NK-92 treated with Interleukin-12 subunit alpha and Interleukin-12 subunit beta, amount 100 ng/mL, for 24 hours (cell line): ENCODE measurements around the gene SRPK3.
"Not testable (repeated sequence)": the region's sequence is repeated elsewhere in the genome, so short reads cannot be mapped to it uniquely, and the experiment has no call there.

Experiments
- DNase-seq: peaks from one replicate; lab custom pipeline; 2025; lab: John Stamatoyannopoulos, UW

Gene SRPK3

GRCh38 chrX:153745067-153745433, 35.8 kb upstream of the SRPK3 start:
- DNase-seq = not testable (repeated sequence)

GRCh38 chrX:153746359-153746758, 34.5 kb upstream of the SRPK3 start:
- no peak for DNase-seq

DNA sequence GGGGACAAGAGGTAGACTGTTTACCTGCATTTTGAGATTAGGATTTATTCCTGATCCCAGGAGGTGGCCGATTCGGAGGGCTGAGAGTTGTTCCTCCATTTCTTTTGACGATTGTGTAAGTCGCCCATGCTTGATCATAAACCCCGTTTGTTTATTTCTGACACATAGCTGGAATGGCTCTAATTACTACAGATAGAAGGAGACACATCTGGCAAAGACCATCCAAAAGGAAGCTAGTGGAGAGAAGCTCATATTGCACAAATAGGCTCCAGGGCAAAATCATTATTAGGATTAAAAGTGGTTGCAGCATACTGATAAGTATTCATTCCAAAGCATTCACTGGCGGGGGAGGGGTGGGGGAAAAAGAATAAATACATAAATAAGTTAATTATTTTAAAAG, 33.9 kb upstream of the SRPK3 start:
- DNase-seq = not testable (repeated sequence)

DNA sequence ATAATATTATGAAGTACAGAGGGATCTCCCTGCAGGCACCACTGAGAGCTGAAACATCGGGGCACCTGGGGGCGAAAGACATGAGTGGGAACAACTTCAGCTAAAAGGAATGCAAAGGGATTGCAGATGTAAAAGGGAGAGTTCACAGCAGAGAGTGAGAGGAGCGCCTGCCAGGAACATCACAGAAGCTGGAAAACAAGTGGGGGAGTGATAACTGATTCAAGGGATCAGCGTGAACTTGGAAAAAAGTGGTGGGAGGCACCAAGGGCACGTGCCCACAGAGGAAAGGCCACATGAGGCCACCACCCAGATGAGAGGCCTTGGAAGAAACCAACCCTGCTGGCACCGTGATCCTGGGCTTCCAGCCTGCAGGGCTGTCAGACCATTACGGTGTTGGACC, 31.8 kb upstream of the SRPK3 start:
- DNase-seq = not testable (repeated sequence)

GRCh38 chrX:153750127-153750774, 30.6 kb upstream of the SRPK3 start:
- no peak for DNase-seq

GRCh38 chrX:153755136-153755535, 25.7 kb upstream of the SRPK3 start:
- DNase-seq = no peak

GRCh38 chrX:153761863-153762262, 19.0 kb upstream of the SRPK3 start:
- DNase-seq = no peak

DNA sequence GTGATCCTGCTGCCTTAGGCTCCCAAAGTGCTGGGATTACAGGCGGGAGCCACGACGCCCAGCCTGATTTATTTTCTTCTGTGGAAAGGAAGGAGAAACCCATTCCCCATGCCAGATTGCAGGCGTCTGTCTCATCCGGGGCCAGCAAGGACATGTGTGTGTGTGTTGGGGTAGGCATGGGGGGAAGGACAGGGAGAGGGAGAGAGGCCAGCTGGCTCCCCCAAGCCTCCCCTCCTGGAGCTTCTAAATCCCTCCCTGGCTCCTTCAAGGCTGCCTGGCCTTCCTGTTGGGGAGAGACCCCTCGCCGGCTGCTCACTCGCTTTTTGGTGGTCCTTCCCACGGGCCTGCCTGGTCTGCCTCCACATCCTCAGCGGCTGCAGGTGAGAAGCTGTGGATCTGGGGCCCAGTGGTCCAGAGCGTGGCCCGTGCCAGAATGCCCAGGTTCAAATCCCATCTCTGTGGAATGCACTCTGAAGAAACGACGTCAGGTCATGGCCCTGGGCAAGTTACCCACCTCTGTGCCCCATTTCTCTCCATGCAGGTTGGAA, 18.1 kb upstream of the SRPK3 start:
- DNase-seq = no peak

DNA sequence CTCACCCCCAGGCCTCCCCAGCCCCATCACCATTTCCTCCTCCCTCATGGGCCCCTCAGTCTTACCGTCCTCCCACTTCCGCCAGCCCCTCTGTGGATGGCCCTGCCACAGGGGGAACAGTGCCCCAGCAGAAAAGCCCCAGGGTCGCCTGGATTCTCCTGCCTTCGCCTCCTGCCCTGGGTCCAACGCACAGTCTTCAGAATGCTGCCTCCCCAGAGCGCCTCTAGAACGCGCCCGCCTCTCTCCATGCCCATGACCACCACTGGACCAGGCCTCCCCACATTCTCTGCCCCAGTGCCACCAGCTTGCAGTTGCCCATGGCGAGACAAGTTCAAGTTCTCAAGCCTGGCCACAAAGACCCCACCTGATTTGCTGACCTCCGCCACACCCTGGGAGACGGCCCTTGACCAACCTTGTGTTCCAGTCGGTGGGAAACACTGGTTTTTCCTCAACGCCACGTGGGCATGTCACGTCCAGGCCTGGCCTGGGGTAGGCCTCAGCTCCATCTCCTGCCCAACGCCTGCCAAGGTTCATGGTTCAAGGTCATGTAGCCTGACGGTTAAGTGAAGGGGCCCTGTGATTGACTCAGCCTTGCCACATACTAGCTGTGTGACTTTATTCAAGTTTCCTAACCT, 17.4 kb upstream of the SRPK3 start:
- no peak for DNase-seq

GRCh38 chrX:153763989-153764755, 16.7 kb upstream of the SRPK3 start, which contains the start of gene PLXNB3:
Gene PLXNB3, plus strand, starts transcription at chrX:153764249. Its CDS starts 1,287 bp downstream, at chrX:153765536.
- DNase-seq = peak; percentile 48

- DNase-seq = no peak
Observed at GRCh38 chrX:153764786-153765137, 16.1 kb upstream of the SRPK3 start.

DNA sequence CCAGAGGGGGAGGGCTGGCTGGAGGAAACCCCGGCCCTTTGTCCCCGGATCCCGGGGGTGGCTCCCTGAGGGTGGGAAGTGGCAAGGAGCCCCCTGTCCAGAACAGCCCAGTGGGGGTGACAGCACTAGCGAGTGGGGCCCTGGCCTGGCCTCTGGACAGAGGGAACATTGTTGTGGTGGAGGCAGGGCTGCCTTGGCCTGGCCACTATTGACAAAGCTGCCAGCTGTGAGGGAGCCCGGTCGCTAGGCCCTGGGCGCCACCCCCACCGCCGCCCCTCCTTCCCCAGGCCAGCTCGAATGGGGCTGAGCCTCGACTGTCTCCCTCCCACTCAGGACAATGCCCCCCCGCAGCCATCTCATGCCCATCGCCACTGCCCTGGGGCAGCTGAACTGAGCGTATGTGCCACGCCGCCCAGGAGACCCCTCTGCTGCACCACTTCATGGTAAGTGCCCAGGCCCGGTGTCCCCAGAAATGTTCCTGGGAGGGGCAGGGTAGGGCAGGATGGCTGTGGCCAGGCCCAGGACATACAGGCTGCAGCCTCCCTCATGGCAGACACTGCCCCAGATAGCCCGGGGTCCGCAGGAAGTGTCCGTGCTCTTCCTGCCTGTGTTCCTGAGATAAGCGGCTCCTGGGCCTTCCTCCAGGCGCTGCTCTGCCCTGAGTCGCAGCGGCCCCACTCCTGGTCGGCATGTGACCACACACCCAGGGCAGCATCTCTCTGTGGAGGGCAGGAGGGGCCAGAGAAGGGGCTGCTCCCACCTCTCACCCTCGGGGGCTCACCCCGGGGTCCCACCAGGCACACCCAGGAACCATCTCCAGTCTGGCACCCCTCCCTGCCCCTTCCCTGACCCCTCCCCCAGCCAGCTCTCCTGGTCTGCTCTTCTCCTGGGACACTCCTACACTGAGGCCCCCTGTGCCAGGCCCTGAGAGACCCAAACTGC, 15.4 kb upstream of the SRPK3 start:
- DNase-seq = no peak

DNA sequence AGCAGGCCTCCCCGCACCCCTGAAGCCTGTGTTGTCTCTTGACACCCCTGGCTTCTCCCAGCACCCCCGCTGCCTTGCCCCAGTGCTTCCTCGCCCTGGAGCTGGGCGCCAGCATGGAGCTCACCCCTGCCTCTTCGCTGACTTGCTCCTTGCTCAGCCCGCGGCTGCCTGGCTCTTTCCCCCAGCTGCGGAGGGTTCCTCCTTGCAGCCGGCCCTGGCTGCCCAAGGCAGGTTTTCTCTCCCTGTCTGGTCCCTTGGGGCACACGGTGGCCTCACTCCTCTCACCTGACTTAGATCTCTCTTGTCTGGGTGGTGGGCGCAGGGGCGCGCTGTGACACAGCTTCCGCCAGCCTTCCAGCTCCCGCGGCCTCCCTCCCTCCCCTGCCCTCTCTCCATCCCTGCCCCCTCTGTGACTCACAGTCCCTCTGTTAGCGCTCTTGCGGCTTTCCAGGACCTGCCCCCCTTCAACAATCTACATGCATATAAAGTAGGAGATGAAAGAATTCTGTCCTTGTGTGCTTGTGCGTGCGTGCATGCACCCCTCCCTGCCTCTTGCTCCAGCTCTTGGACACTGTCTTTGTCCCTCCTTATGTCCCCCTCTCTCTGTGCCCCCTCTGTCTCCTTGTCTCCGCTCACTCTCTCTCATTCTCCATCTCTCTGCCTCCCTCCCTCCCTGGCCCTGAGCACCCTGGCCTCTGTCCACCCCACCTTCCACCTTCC, 14.6 kb upstream of the SRPK3 start:
- no peak for DNase-seq

DNA sequence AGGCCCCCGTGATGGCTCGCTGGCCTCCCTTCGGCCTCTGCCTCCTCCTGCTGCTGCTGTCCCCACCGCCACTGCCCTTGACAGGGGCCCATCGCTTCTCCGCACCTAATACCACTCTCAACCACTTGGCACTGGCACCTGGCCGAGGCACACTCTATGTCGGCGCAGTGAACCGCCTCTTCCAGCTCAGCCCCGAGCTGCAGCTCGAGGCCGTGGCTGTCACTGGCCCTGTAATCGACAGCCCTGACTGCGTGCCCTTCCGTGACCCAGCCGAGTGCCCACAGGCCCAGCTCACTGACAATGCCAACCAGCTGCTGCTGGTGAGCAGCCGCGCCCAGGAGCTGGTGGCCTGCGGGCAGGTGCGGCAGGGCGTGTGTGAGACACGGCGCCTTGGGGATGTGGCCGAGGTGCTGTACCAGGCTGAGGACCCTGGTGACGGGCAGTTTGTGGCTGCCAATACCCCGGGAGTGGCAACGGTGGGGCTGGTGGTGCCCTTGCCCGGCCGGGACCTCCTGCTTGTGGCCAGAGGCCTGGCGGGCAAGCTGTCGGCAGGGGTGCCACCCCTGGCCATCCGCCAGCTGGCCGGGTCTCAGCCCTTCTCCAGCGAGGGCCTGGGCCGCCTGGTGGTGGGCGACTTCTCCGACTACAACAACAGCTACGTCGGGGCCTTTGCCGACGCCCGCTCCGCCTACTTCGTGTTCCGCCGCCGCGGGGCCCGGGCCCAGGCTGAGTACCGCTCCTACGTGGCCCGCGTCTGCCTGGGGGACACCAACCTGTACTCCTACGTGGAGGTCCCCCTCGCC, 13.8 kb upstream of the SRPK3 start:
- no peak for DNase-seq

DNA sequence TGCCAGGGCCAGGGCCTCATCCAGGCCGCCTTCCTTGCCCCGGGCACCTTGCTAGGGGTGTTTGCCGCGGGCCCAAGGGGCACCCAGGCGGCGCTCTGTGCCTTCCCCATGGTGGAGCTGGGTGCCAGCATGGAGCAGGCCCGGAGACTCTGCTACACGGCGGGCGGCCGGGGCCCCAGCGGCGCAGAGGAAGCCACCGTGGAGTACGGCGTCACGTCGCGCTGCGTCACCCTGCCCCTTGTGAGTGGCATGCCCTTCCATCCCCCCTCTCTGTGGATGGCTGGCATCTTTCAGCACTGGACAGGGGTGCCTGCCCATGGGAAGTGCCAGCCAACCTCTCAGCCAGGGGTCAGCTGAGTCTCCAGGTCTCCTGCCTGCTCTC, 13.2 kb upstream of the SRPK3 start:
- DNase-seq = no peak

GRCh38 chrX:153768311-153769157, 12.3 kb upstream of the SRPK3 start:
- DNase-seq = no peak

- no peak for DNase-seq
Observed at GRCh38 chrX:153769158-153769864, 11.5 kb upstream of the SRPK3 start.

GRCh38 chrX:153769865-153770600, 10.8 kb upstream of the SRPK3 start:
- DNase-seq = no peak
